Keratinocyte (primary cell): ENCODE measurements around the gene RBFOX2.

ENCODE experiments used
- CTCF ChIP-seq, 3 experiments: IDR thresholded peaks in 1 of 3; conservative IDR thresholded peaks in 1 of 3; optimal IDR thresholded peaks in 1 of 3; 2 replicates in 2 of 3; 3 replicates in 1 of 3; pipeline versions ENCODE3 to v1.5.1; 2011; ENCODE audit warnings: low read length in 3 of 3, mild to moderate bottlenecking in 3 of 3, moderate library complexity in 2 of 3, control low read depth in 1 of 3, inconsistent platforms in 1 of 3; ENCODE audit not compliant: insufficient read depth in 2 of 3; ENCODE audit errors: extremely low read depth in 1 of 3
- EZH2 ChIP-seq: IDR thresholded peaks from one replicate; pipeline ENCODE4 v1.6.1; 2012; ENCODE audit warnings: inconsistent platforms, mild to moderate bottlenecking, low read length, moderate library complexity

- TF ChIP-seq CTCF (optimal IDR thresholded peaks at IDR 0.05 in 1 of 3, IDR thresholded peaks at IDR 0.05 in 1 of 3, conservative IDR thresholded peaks at IDR 0.05 in 1 of 3; ENCODE audit: extremely low read depth in 1 of 3, insufficient read depth in 2 of 3, low read length in 3 of 3) (no peak), EZH2 (no peak)
These were observed 24.9 kb upstream of the RBFOX2 start for GRCh38 chr22:36053242-36054147.
